Activated CD8-positive, alpha-beta T cell treated with anti-CD3 and anti-CD28 coated beads for 36 hours (primary cell): ENCODE results near the gene OCA2. TPM values are rescaled to one million over a fixed set of nuclear protein-coding genes. Genes with fewer than 3 reads are reported as not detected.

Experiments
- ATAC-seq: fragments of 200-7000 bp; cut with Tn5 transposase; one replicate; pipeline ENCODE4 v1.10.0; 2021; ENCODE audit warnings: mild to moderate bottlenecking, moderate library complexity
- CTCF ChIA-PET: fragments of 350-600 bp; sonication (Branson Sonifier 250); formaldehyde crosslinking; loops from one replicate; lab custom pipeline; 2021; ENCODE audit warnings: antibody characterized with exemption; lab: Charles Lee
- POLR2A ChIA-PET: fragments of 350-600 bp; sonication (Branson Sonifier 250); formaldehyde crosslinking; loops from one replicate; lab custom pipeline; 2021; ENCODE audit warnings: antibody characterized with exemption; lab: Charles Lee
- DNase-seq: peaks from one replicate; pipeline ENCODE4 v3.0.0-alpha.2; 2020
- H3K27ac Mint-ChIP-seq: one replicate; pipeline ENCODE4 v1.8.0; 2021; ENCODE audit warnings: mild to moderate bottlenecking, mixed read lengths
- H3K27me3 Mint-ChIP-seq: one replicate; pipeline ENCODE4 v1.8.0; 2021; ENCODE audit warnings: mixed read lengths
- H3K36me3 Mint-ChIP-seq: one replicate; pipeline ENCODE4 v1.8.0; 2021; ENCODE audit warnings: low read depth, mixed read lengths
- H3K4me1 Mint-ChIP-seq: one replicate; pipeline ENCODE4 v1.8.0; 2021; ENCODE audit warnings: low read depth, mixed read lengths
- H3K4me3 Mint-ChIP-seq: one replicate; pipeline ENCODE4 v1.8.0; 2021; ENCODE audit warnings: mild to moderate bottlenecking, moderate library complexity, mixed read lengths
- H3K9me3 Mint-ChIP-seq: one replicate; pipeline ENCODE4 v1.8.0; 2021; ENCODE audit warnings: mixed read lengths
- intact Hi-C: fragments of 100-400 bp; cut with micrococcal nuclease; formaldehyde crosslinking; loops from one replicate; pipeline ENCODE4 v1.10.0; 2022
- total RNA-seq, 2 experiments: library from RNA; stranded (reverse); gene quantifications; one replicate each; pipeline ENCODE4 v1.2.3, GENCODE V29; 2021
- TF ChIP-seq, protein P1 (sequence below): fragments of 200-600 bp; IDR thresholded peaks from one replicate; pipeline ENCODE4 v1.8.0; 2022; ENCODE audit warnings: antibody characterized with exemption, mild to moderate bottlenecking

OCA2 gene
- total RNA-seq, 2 experiments from 2014 or later = not detected

- POLR2A ChIA-PET = interaction anchor here (0.9 kb wide), 1 partner anchor 9 kb away, joined by 4 read pairs; no protein-coding TSS in a partner anchor
- H3K9me3 Mint-ChIP-seq = no peaks in the 10 kb centered on the region
- H3K4me3 Mint-ChIP-seq = peak overlapping the region; percentile 77
- peak; percentile 29 for ATAC-seq
- peaks cover 9% of the 10 kb centered on the region for H3K4me1 Mint-ChIP-seq
- intact Hi-C loops = no loop called here
- peaks cover 20% of the 10 kb centered on the region for H3K27me3 Mint-ChIP-seq
- H3K27ac Mint-ChIP-seq = no peak overlapping the region
- CTCF ChIA-PET = interaction anchor here (0.9 kb wide), 1 partner anchor 12 kb away, joined by 3 read pairs; no protein-coding TSS in a partner anchor
- TF ChIP-seq, protein P1, sequence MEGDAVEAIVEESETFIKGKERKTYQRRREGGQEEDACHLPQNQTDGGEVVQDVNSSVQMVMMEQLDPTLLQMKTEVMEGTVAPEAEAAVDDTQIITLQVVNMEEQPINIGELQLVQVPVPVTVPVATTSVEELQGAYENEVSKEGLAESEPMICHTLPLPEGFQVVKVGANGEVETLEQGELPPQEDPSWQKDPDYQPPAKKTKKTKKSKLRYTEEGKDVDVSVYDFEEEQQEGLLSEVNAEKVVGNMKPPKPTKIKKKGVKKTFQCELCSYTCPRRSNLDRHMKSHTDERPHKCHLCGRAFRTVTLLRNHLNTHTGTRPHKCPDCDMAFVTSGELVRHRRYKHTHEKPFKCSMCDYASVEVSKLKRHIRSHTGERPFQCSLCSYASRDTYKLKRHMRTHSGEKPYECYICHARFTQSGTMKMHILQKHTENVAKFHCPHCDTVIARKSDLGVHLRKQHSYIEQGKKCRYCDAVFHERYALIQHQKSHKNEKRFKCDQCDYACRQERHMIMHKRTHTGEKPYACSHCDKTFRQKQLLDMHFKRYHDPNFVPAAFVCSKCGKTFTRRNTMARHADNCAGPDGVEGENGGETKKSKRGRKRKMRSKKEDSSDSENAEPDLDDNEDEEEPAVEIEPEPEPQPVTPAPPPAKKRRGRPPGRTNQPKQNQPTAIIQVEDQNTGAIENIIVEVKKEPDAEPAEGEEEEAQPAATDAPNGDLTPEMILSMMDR = no peak
- DNase-seq = no peak
- peaks cover 12% of the 10 kb centered on the region for H3K36me3 Mint-ChIP-seq
Measured at GRCh38 chr15:28107904-28108275, 8.8 kb upstream of the OCA2 start.

- TF ChIP-seq, protein P1 = no peak
- CTCF ChIA-PET = interaction anchor here (0.9 kb wide), 1 partner anchor 11 kb away, joined by 3 read pairs; no protein-coding TSS in a partner anchor
- no peaks in the 10 kb centered on the region for H3K9me3 Mint-ChIP-seq
- H3K4me1 Mint-ChIP-seq = peaks cover 9% of the 10 kb centered on the region
- POLR2A ChIA-PET = no interaction called here
- intact Hi-C loops = no loop called here
- H3K36me3 Mint-ChIP-seq = peaks cover 11% of the 10 kb centered on the region
- no peak overlapping the region for H3K27ac Mint-ChIP-seq
- DNase-seq = peak; percentile 17
- ATAC-seq = peak; percentile 54
- peak overlapping the region; percentile 77 for H3K4me3 Mint-ChIP-seq
- peaks cover 20% of the 10 kb centered on the region for H3K27me3 Mint-ChIP-seq
Measured at GRCh38 chr15:28107111-28107903, 8.2 kb upstream of the OCA2 start.

DNA sequence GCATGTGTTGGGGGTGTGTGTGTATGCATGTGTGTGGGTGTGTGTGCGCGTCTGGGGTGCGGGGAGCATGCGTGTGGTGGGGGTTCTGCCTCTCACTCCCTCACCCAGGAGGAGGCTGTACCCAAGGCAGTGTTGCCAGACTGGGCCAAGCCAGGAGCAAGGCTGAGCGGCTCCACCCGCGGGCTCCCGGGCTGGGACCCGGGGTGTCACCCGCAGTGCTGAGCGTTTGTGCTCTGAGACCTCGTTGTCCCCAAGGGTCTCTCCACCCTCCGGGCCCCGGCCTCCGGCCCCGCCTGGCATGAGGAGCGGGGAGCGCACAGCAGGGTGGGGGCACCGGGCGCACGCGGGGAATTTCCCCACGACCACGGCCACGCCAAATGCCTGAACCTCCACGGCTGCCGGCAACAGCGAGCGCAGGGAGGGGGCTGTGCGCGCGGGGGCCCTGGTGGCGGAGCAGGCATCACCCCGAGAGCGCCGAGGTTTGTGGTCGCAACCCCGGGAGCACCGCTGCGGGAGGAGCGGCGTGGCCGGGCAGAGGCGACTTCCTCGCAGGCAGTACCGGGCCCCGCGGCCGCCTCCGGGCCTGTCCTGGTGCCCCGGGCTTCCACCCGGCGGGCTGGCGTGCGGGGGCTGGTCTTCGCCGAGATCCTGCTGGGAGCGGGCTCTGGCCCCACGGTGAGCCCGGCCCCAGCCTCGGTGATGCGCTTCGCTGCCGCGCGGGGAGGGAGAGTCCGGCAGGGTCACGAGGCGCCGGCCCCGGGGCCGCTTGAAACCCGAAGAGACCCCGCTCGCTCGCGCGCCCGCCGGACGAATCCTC lies 7.4 kb upstream of the OCA2 start:
- ChIA-PET POLR2A (no interaction called here), CTCF (no interaction called here)
- ATAC-seq (peak; percentile 35), DNase-seq (peak; percentile 18)
- peaks cover 9% of the 10 kb centered on the region for H3K4me1 Mint-ChIP-seq
- no peak overlapping the region for H3K27ac Mint-ChIP-seq
- H3K9me3 Mint-ChIP-seq = no peaks in the 10 kb centered on the region
- intact Hi-C loops = no loop called here
- TF ChIP-seq, protein P1 = no peak
- peaks cover 3% of the 10 kb centered on the region for H3K36me3 Mint-ChIP-seq
- peak overlapping the region; percentile 55 for H3K4me3 Mint-ChIP-seq
- peaks cover 20% of the 10 kb centered on the region for H3K27me3 Mint-ChIP-seq

GRCh38 chr15:28105793-28106192 lies 6.7 kb upstream of the OCA2 start:
- Mint-ChIP-seq H3K27ac (no peak overlapping the region), H3K27me3 (peaks cover 24% of the 10 kb centered on the region), H3K4me1 (peaks cover 9% of the 10 kb centered on the region), H3K4me3 (peak overlapping the region; percentile 55), H3K9me3 (no peaks in the 10 kb centered on the region), H3K36me3 (no peaks in the 10 kb centered on the region)
- POLR2A ChIA-PET = no interaction called here
- CTCF ChIA-PET = no interaction called here
- DNase-seq (no peak), ATAC-seq (no peak)
- TF ChIP-seq, protein P1 = no peak
- intact Hi-C loops = no loop called here
